Astrocyte (in vitro differentiated cells and primary cell): Measurements from ENCODE around the gene ZSWIM7. TPM values are rescaled to one million over a fixed set of nuclear protein-coding genes. Genes with fewer than 3 reads are reported as not detected.

Experiments used
- DNase-seq: peaks from one replicate; pipeline ENCODE4 v3.0.0-alpha.2; 2010; ENCODE audit warnings: low read depth
- FAIRE-seq: peaks from 2 replicates; lab custom pipeline; 2011; peaks lifted over from hg19 to GRCh38; lab: Jason Lieb, UNC
- H2AFZ ChIP-seq: 2 replicates; pipeline ENCODE4 v1.6.0; 2012; ENCODE audit warnings: low read depth, low read length, inconsistent platforms
- H3K27ac ChIP-seq: 2 replicates; pipeline ENCODE4 v1.5.1; 2011; ENCODE audit warnings: low read depth, low read length, inconsistent platforms
- H3K27me3 ChIP-seq: 2 replicates; pipeline ENCODE4 v1.6.0; 2011; ENCODE audit warnings: low read length, inconsistent platforms; ENCODE audit not compliant: insufficient read depth
- H3K36me3 ChIP-seq: 2 replicates; pipeline ENCODE4 v1.5.1; 2011; ENCODE audit warnings: low read length, inconsistent platforms; ENCODE audit not compliant: insufficient read depth
- H3K4me1 ChIP-seq: 2 replicates; pipeline ENCODE4 v1.5.1; 2011; ENCODE audit warnings: low read length, inconsistent platforms; ENCODE audit not compliant: insufficient read depth
- H3K4me2 ChIP-seq: 2 replicates; pipeline ENCODE4 v1.6.0; 2012; ENCODE audit warnings: low read length, inconsistent platforms
- H3K4me3 ChIP-seq: 2 replicates; pipeline ENCODE4 v1.5.1; 2011; ENCODE audit warnings: low read depth, mild to moderate bottlenecking, low read length, inconsistent platforms; ENCODE audit not compliant: insufficient read depth
- H3K79me2 ChIP-seq: 2 replicates; pipeline ENCODE4 v1.6.0; 2012; ENCODE audit warnings: mild to moderate bottlenecking, low read length, inconsistent platforms; ENCODE audit not compliant: insufficient read depth
- H3K9ac ChIP-seq: 2 replicates; pipeline ENCODE4 v1.6.0; 2012; ENCODE audit warnings: mild to moderate bottlenecking, low read length, inconsistent platforms
- H3K9me3 ChIP-seq: 2 replicates; pipeline ENCODE4 v1.5.1; 2012; ENCODE audit warnings: low read depth, mild to moderate bottlenecking, low read length, inconsistent platforms; ENCODE audit not compliant: insufficient read depth
- H4K20me1 ChIP-seq: 2 replicates; pipeline ENCODE4 v1.6.0; 2012; ENCODE audit warnings: low read length, inconsistent platforms; ENCODE audit not compliant: insufficient read depth
- H3K27ac Mint-ChIP-seq: one replicate; pipeline ENCODE4 v1.8.0; 2021; ENCODE audit warnings: mild to moderate bottlenecking, mixed read lengths; ENCODE audit not compliant: unreplicated experiment
- H3K27me3 Mint-ChIP-seq: one replicate; pipeline ENCODE4 v1.8.0; 2021; ENCODE audit warnings: low read depth, mixed read lengths; ENCODE audit not compliant: unreplicated experiment
- H3K36me3 Mint-ChIP-seq: one replicate; pipeline ENCODE4 v1.8.0; 2021; ENCODE audit warnings: low read depth, mixed read lengths; ENCODE audit not compliant: unreplicated experiment
- H3K4me1 Mint-ChIP-seq: one replicate; pipeline ENCODE4 v1.8.0; 2021; ENCODE audit warnings: low read depth, mixed read lengths; ENCODE audit not compliant: unreplicated experiment
- H3K4me3 Mint-ChIP-seq: one replicate; pipeline ENCODE4 v1.8.0; 2021; ENCODE audit warnings: mild to moderate bottlenecking, moderate library complexity, mixed read lengths; ENCODE audit not compliant: unreplicated experiment
- H3K9me3 Mint-ChIP-seq: one replicate; pipeline ENCODE4 v1.8.0; 2021; ENCODE audit warnings: mild to moderate bottlenecking, mixed read lengths; ENCODE audit not compliant: unreplicated experiment
- EZH2 ChIP-seq: IDR thresholded peaks from 2 replicates; pipeline ENCODE4 v1.6.1; 2012; ENCODE audit warnings: mild to moderate bottlenecking, low read length, inconsistent platforms; ENCODE audit not compliant: insufficient read depth
- total RNA-seq: library from RNA; stranded (reverse); gene quantifications from 2 replicates; pipeline ENCODE4 v1.2.1, GENCODE V29; 2021
- TF ChIP-seq, protein P1 (sequence below): IDR thresholded peaks from 2 replicates; pipeline ENCODE4 v1.5.1; 2011; ENCODE audit warnings: low read depth, mild to moderate bottlenecking, inconsistent platforms, low read length, moderate library complexity; ENCODE audit not compliant: insufficient read depth

ZSWIM7 gene
- total RNA-seq, 1 donor from 2014 or later: 21.5 TPM

DNA sequence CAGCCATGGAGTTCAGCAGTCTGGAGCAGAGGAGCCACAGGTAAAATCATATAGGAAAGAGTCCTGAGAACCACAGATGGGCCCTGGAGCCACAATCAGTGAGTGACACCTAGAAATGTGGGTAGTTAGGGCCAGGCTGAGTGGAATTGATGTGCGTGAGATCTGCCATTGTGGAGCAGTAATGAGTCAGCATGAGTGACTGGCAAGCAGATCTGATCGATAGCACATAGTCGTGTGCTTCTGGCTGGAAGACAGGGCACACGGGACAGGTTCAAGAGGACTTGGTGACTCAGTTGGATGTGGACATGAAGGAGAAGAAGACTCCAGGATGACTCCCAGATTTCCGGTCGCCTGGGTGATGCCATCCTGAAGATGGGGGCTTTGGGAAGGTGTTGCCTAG, 42.3 kb downstream of the ZSWIM7 start:
- Mint-ChIP-seq H3K36me3 (no peaks in the 10 kb centered on the region), H3K9me3 (peaks cover 2% of the 10 kb centered on the region), H3K27me3 (peaks cover 2% of the 10 kb centered on the region), H3K4me1 (peaks cover 22% of the 10 kb centered on the region), H3K4me3 (no peak overlapping the region), H3K27ac (peak overlapping the region; percentile 1)
- Histone ChIP-seq H3K9ac (no peak overlapping the region), H3K36me3 (no peaks in the 10 kb centered on the region), H2AFZ (no peak overlapping the region), H3K4me2 (no peak overlapping the region), H3K27ac (peak overlapping the region; percentile 7), H3K27me3 (no peaks in the 10 kb centered on the region), H3K4me3 (no peak overlapping the region), H3K9me3 (no peaks in the 10 kb centered on the region), H4K20me1 (peaks cover 1% of the 10 kb centered on the region), H3K79me2 (peaks cover 53% of the 10 kb centered on the region), H3K4me1 (peaks cover 40% of the 10 kb centered on the region)
- FAIRE-seq (no peak), DNase-seq (no peak)
- TF ChIP-seq EZH2: no peak
- TF ChIP-seq, protein P1, sequence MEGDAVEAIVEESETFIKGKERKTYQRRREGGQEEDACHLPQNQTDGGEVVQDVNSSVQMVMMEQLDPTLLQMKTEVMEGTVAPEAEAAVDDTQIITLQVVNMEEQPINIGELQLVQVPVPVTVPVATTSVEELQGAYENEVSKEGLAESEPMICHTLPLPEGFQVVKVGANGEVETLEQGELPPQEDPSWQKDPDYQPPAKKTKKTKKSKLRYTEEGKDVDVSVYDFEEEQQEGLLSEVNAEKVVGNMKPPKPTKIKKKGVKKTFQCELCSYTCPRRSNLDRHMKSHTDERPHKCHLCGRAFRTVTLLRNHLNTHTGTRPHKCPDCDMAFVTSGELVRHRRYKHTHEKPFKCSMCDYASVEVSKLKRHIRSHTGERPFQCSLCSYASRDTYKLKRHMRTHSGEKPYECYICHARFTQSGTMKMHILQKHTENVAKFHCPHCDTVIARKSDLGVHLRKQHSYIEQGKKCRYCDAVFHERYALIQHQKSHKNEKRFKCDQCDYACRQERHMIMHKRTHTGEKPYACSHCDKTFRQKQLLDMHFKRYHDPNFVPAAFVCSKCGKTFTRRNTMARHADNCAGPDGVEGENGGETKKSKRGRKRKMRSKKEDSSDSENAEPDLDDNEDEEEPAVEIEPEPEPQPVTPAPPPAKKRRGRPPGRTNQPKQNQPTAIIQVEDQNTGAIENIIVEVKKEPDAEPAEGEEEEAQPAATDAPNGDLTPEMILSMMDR: no peak

DNA sequence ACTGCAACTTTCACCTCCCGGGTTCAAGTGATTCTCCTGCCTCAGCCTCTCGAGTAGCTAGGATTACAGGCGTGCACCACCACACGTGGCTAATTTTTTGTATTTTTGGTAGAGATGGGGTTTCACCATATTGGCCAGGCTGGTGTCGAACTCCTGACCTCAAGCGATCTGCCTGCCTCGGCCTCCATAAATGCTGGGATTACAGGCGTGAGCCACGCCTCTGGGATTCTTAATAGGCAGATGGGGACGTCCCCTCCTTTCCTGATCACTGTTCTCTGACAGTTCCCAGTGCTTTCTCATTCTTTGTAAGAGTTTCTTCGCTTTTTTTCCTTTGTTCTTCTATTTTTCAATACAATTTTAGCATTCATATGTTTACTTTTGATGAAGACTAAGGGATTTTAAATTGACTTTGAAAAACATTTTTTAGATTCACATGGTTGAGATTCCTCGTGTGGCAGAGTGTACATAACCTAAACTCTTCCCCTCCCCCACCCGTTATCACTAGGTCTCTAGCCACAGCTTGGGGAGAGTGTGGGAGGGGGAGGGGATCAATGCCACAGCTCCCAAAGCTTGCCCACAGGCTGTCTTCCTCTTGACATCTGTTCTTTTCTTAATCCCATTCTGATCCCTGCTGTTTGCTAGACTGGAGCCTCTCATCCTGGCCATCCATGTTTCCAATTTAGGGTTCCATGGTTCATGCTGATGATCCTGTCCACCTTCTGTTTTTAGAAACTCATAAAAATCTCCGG, 43.5 kb downstream of the ZSWIM7 start:
- Histone ChIP-seq H3K27me3 (no peaks in the 10 kb centered on the region), H3K4me1 (peaks cover 40% of the 10 kb centered on the region), H3K27ac (no peak overlapping the region), H4K20me1 (peaks cover 11% of the 10 kb centered on the region), H3K9ac (no peak overlapping the region), H3K36me3 (no peaks in the 10 kb centered on the region), H3K4me3 (no peak overlapping the region), H3K9me3 (no peaks in the 10 kb centered on the region), H3K4me2 (peak overlapping the region; percentile 9), H3K79me2 (peaks cover 56% of the 10 kb centered on the region), H2AFZ (no peak overlapping the region)
- H3K4me3 Mint-ChIP-seq: no peak overlapping the region
- TF ChIP-seq EZH2: no peak
- TF ChIP-seq, protein P1: no peak
- peaks cover 2% of the 10 kb centered on the region for H3K9me3 Mint-ChIP-seq
- FAIRE-seq (no peak), DNase-seq (no peak)
- no peak overlapping the region for H3K27ac Mint-ChIP-seq
- H3K4me1 Mint-ChIP-seq: peaks cover 22% of the 10 kb centered on the region
- H3K36me3 Mint-ChIP-seq: no peaks in the 10 kb centered on the region
- peaks cover 5% of the 10 kb centered on the region for H3K27me3 Mint-ChIP-seq

DNA sequence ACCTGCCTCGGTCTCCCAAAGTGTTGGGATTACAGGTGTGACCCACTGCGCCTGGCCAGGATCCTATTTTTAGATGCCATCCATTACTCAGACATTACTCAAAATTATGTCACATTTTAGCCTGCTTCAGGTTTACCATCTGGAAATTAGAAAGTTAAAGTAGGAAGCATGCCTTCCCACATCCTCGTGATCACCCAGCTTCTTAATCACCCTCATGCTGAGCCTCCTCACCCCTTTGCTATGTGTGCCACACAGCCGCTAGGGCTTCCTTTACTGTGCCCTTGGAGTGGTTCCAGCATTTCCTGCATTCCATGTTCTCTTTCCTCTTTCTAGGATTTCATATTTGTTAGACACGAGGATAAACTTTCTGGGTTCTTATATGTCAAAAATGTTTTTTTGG, 45.3 kb downstream of the ZSWIM7 start:
- Mint-ChIP-seq H3K27ac (peak overlapping the region; percentile 3), H3K4me1 (peaks cover 16% of the 10 kb centered on the region), H3K9me3 (peaks cover 2% of the 10 kb centered on the region), H3K36me3 (no peaks in the 10 kb centered on the region), H3K4me3 (no peak overlapping the region), H3K27me3 (peaks cover 10% of the 10 kb centered on the region)
- Histone ChIP-seq H3K4me1 (peaks cover 35% of the 10 kb centered on the region), H3K36me3 (no peaks in the 10 kb centered on the region), H3K27ac (peak overlapping the region; percentile 39), H3K79me2 (peaks cover 74% of the 10 kb centered on the region), H3K9ac (no peak overlapping the region), H3K4me3 (no peak overlapping the region), H4K20me1 (peaks cover 23% of the 10 kb centered on the region), H3K4me2 (peak overlapping the region; percentile 6), H3K9me3 (no peaks in the 10 kb centered on the region), H3K27me3 (no peaks in the 10 kb centered on the region), H2AFZ (no peak overlapping the region)
- FAIRE-seq (no peak), DNase-seq (peak; percentile 86)
- TF ChIP-seq, protein P1: no peak
- no peak for TF ChIP-seq EZH2
